ENCODE measurements around the gene PRKAR2B. TPM values are rescaled to one million over a fixed set of nuclear protein-coding genes. Genes with fewer than 3 reads are reported as not detected.
"Not testable (repeated sequence)": the region's sequence is repeated elsewhere in the genome, so short reads cannot be mapped to it uniquely, and the experiment has no call there.

The PRKAR2B gene
- total and polyA plus RNA-seq, 5 donors = 32.3 to 57.8 (median 45.2) TPM

- intact Hi-C loops (cut with DNase I) = loop anchor here (2.0 to 10.0 kb wide), 4 partner anchors 203 to 358 kb away; no protein-coding TSS in a partner anchor
- H3K27ac ChIP-seq (ENCODE audit: low read length) = no peak overlapping the region
- H3K9me3 ChIP-seq (ENCODE audit: control insufficient read depth, low read length) = no peaks in the 10 kb centered on the region
- WGBS = 25% methylated on average over 4 of the region's 4 CpGs
- peak; percentile 67 to 71 for ATAC-seq
- H3K4me3 ChIP-seq (ENCODE audit: low read length) = no peak overlapping the region
- peak; percentile 71 to 89 (median 72) for DNase-seq
- no peaks in the 10 kb centered on the region for H3K4me1 ChIP-seq (ENCODE audit: control insufficient read depth, insufficient read depth, low read length)
- no peaks in the 10 kb centered on the region for H3K27me3 ChIP-seq (ENCODE audit: control insufficient read depth, insufficient read depth)
Measured at GRCh38 chr7:107150375-107151073, 106.0 kb downstream of the PRKAR2B start.

DNA sequence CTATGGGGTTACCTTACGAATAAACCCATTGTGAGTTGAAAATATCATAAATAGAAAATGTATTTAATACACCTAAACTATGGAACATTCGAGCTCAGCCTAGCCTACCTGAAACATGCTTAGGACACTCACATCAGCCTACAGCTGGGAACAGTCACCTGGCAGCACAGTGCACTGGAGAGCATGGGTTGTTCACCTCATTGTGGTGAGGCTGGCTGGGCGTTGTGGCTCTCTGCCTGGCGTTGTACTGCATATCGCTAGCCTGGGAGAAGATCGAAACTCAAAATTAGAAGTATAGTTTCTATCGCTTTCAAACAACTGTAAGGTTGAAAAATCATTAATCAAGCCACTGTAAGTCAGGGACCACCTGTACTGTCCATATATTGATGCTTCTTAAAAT, 107.0 kb downstream of the PRKAR2B start:
- 93% methylated on average over 7 of the region's 7 CpGs for WGBS
- Histone ChIP-seq H3K4me3 (ENCODE audit: low read length) (no peak overlapping the region), H3K27me3 (ENCODE audit: control insufficient read depth, insufficient read depth) (no peaks in the 10 kb centered on the region), H3K27ac (ENCODE audit: low read length) (no peak overlapping the region), H3K4me1 (ENCODE audit: control insufficient read depth, insufficient read depth, low read length) (no peaks in the 10 kb centered on the region), H3K9me3 (ENCODE audit: control insufficient read depth, low read length) (no peaks in the 10 kb centered on the region)
- intact Hi-C loops (cut with DNase I) = loop anchor here (2.0 to 10.0 kb wide), 4 partner anchors 204 to 359 kb away; no protein-coding TSS in a partner anchor
- DNase-seq (no peak), ATAC-seq (no peak)

DNA sequence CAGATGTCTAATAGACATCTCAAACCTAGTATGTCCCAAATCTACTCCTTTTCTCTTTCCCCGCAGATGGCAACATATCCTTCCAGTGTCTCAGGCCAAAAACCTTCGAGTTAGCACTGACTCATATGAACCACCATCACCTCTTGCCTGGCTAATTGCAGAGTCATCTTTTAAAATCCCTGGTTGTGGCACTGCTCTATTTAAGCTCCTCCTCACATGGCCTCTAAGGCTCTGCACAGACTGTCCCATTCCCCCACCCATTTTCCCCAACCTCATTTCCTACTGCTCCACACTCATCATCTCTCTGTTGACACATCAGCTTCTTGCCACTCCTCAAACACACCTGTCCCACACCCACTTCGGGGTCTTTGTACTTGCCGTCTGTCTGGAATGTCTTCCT, 107.5 kb downstream of the PRKAR2B start:
- Histone ChIP-seq H3K9me3 (ENCODE audit: control insufficient read depth, low read length) (no peaks in the 10 kb centered on the region), H3K27ac (ENCODE audit: low read length) (no peak overlapping the region), H3K4me1 (ENCODE audit: control insufficient read depth, insufficient read depth, low read length) (no peaks in the 10 kb centered on the region), H3K27me3 (ENCODE audit: control insufficient read depth, insufficient read depth) (no peaks in the 10 kb centered on the region), H3K4me3 (ENCODE audit: low read length) (no peak overlapping the region)
- no peak for DNase-seq
- intact Hi-C loops (cut with DNase I) = loop anchor here in 3 of 4 donors (5.0 to 10.0 kb wide), 3 partner anchors 205 to 360 kb away; no protein-coding TSS in a partner anchor
- 65% methylated on average over 4 of the region's 4 CpGs for WGBS
- ATAC-seq = no peak

DNA sequence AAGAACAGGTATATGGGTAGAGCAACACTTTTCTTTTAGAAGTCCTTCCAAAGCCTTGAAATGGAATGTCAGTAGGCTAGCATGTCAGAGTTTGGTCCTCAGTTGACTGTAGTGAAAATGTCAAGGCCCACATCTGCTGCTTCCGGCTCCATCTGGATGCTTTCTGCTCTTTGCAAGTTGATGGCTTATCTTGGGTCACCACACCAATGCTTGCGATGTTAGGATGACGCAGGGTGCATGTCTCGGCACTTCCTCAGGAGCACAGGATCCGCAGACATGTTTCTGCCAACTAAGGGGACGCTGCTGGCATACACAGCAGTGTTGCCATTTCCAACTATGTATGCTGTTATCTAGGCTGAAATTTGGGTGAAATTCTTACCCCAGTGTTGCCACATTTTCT, 110.3 kb downstream of the PRKAR2B start:
- Histone ChIP-seq H3K27ac (ENCODE audit: low read length) (no peak overlapping the region), H3K4me1 (ENCODE audit: control insufficient read depth, insufficient read depth, low read length) (no peaks in the 10 kb centered on the region), H3K9me3 (ENCODE audit: control insufficient read depth, low read length) (no peaks in the 10 kb centered on the region), H3K4me3 (ENCODE audit: low read length) (no peak overlapping the region), H3K27me3 (ENCODE audit: control insufficient read depth, insufficient read depth) (no peaks in the 10 kb centered on the region)
- intact Hi-C loops (cut with DNase I) = loop anchor here in 3 of 4 donors (5.0 to 10.0 kb wide), 3 partner anchors 208 to 363 kb away; no protein-coding TSS in a partner anchor
- DNase-seq (no peak), ATAC-seq (no peak)
- 94% methylated on average over 6 of the region's 6 CpGs for WGBS

GRCh38 chr7:107155726-107156125, 111.2 kb downstream of the PRKAR2B start:
- intact Hi-C loops (cut with DNase I) = loop anchor here in 1 of 4 donors (10.0 kb wide), 1 partner anchor 361 kb away; no protein-coding TSS in a partner anchor
- not testable (repeated sequence) for H3K27me3 ChIP-seq (ENCODE audit: control insufficient read depth, insufficient read depth); ATAC-seq; H3K27ac ChIP-seq (ENCODE audit: low read length); H3K9me3 ChIP-seq (ENCODE audit: control insufficient read depth, low read length); H3K4me1 ChIP-seq (ENCODE audit: control insufficient read depth, insufficient read depth, low read length); H3K4me3 ChIP-seq (ENCODE audit: low read length); DNase-seq
- WGBS = 97% methylated on average over 3 of the region's 3 CpGs

GRCh38 chr7:107157091-107157490, 112.6 kb downstream of the PRKAR2B start:
- no peak for DNase-seq
- Histone ChIP-seq H3K4me3 (ENCODE audit: low read length) (no peak overlapping the region), H3K27me3 (ENCODE audit: control insufficient read depth, insufficient read depth) (no peaks in the 10 kb centered on the region), H3K9me3 (ENCODE audit: control insufficient read depth, low read length) (no peaks in the 10 kb centered on the region), H3K4me1 (ENCODE audit: control insufficient read depth, insufficient read depth, low read length) (no peaks in the 10 kb centered on the region), H3K27ac (ENCODE audit: low read length) (no peak overlapping the region)
- 96% methylated on average over 7 of the region's 7 CpGs for WGBS
- intact Hi-C loops (cut with DNase I) = loop anchor here in 1 of 4 donors (10.0 kb wide), 1 partner anchor 362 kb away; no protein-coding TSS in a partner anchor
- no peak for ATAC-seq

- intact Hi-C loops (cut with DNase I) = loop anchor here in 1 of 4 donors (10.0 kb wide), 1 partner anchor 363 kb away; no protein-coding TSS in a partner anchor
- no peak overlapping the region for H3K4me3 ChIP-seq (ENCODE audit: low read length)
- no peaks in the 10 kb centered on the region for H3K4me1 ChIP-seq (ENCODE audit: control insufficient read depth, insufficient read depth, low read length)
- H3K27me3 ChIP-seq (ENCODE audit: control insufficient read depth, insufficient read depth) = no peaks in the 10 kb centered on the region
- DNase-seq (no peak), ATAC-seq (no peak)
- 89% methylated on average over 2 of the region's 2 CpGs for WGBS
- H3K9me3 ChIP-seq (ENCODE audit: control insufficient read depth, low read length) = no peaks in the 10 kb centered on the region
- H3K27ac ChIP-seq (ENCODE audit: low read length) = no peak overlapping the region
Measured at GRCh38 chr7:107158028-107158427, 113.5 kb downstream of the PRKAR2B start.

GRCh38 chr7:107160389-107160788, 115.9 kb downstream of the PRKAR2B start:
- ATAC-seq (no peak), DNase-seq (no peak)
- whole genome bisulfite sequencing = 72% methylated on average over 2 of the region's 2 CpGs
- Histone ChIP-seq H3K4me1 (ENCODE audit: control insufficient read depth, insufficient read depth, low read length) (no peaks in the 10 kb centered on the region), H3K4me3 (ENCODE audit: low read length) (no peak overlapping the region), H3K27ac (ENCODE audit: low read length) (no peak overlapping the region), H3K9me3 (ENCODE audit: control insufficient read depth, low read length) (no peaks in the 10 kb centered on the region), H3K27me3 (ENCODE audit: control insufficient read depth, insufficient read depth) (no peaks in the 10 kb centered on the region)
- intact Hi-C loops (cut with DNase I) = no loop called here

GRCh38 chr7:107161415-107161814, 116.9 kb downstream of the PRKAR2B start:
- H3K27ac ChIP-seq (ENCODE audit: low read length) = no peak overlapping the region
- no peaks in the 10 kb centered on the region for H3K9me3 ChIP-seq (ENCODE audit: control insufficient read depth, low read length)
- DNase-seq = no peak
- intact Hi-C loops (cut with DNase I) = no loop called here
- no peak for ATAC-seq
- H3K4me3 ChIP-seq (ENCODE audit: low read length) = no peak overlapping the region
- H3K27me3 ChIP-seq (ENCODE audit: control insufficient read depth, insufficient read depth) = no peaks in the 10 kb centered on the region
- no peaks in the 10 kb centered on the region for H3K4me1 ChIP-seq (ENCODE audit: control insufficient read depth, insufficient read depth, low read length)
- 89% methylated on average over 3 of the region's 3 CpGs for WGBS

DNA sequence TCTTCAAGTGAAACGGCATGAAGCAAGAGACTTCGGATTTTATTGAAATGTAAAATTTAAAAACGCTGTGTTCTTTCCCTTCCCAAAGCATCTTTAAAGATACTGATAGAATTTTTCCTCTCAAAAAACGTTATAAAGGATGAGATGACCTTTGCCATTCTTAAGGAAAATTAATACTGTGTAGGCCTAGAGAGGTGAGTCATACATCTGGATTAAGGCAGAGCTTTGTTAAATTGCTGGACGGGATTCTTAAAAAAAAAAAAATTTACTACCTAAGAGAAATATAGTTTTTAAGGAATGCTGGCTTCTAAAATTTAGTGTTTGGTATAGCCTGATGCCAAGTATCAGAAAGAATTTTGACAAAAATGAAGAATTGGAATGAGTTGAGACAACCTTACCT, 118.0 kb downstream of the PRKAR2B start:
- 83% methylated on average over 5 of the region's 5 CpGs for WGBS
- DNase-seq (no peak), ATAC-seq (no peak)
- intact Hi-C loops (cut with DNase I) = no loop called here
- Histone ChIP-seq H3K27me3 (ENCODE audit: control insufficient read depth, insufficient read depth) (no peaks in the 10 kb centered on the region), H3K4me3 (ENCODE audit: low read length) (no peak overlapping the region), H3K27ac (ENCODE audit: low read length) (no peak overlapping the region), H3K9me3 (ENCODE audit: control insufficient read depth, low read length) (no peaks in the 10 kb centered on the region), H3K4me1 (ENCODE audit: control insufficient read depth, insufficient read depth, low read length) (no peaks in the 10 kb centered on the region)

GRCh38 chr7:107164092-107164491, 119.6 kb downstream of the PRKAR2B start:
- DNase-seq (no peak), ATAC-seq (no peak)
- no peaks in the 10 kb centered on the region for H3K4me1 ChIP-seq (ENCODE audit: control insufficient read depth, insufficient read depth, low read length)
- no peak overlapping the region for H3K27ac ChIP-seq (ENCODE audit: low read length)
- WGBS = 50% methylated on average over 2 of the region's 2 CpGs
- no peaks in the 10 kb centered on the region for H3K9me3 ChIP-seq (ENCODE audit: control insufficient read depth, low read length)
- no peak overlapping the region for H3K4me3 ChIP-seq (ENCODE audit: low read length)
- intact Hi-C loops (cut with DNase I) = no loop called here
- H3K27me3 ChIP-seq (ENCODE audit: control insufficient read depth, insufficient read depth) = no peaks in the 10 kb centered on the region
